HCEC 1CT (cell line): ENCODE results near the gene TMEM187.
A peak's percentile ranks its signal among the peaks of the same experiment; 100 is the strongest.

Source experiments
- DNase-seq: peaks from one replicate; pipeline ENCODE4 v3.0.0-alpha.2; 2017

Gene TMEM187

DNA sequence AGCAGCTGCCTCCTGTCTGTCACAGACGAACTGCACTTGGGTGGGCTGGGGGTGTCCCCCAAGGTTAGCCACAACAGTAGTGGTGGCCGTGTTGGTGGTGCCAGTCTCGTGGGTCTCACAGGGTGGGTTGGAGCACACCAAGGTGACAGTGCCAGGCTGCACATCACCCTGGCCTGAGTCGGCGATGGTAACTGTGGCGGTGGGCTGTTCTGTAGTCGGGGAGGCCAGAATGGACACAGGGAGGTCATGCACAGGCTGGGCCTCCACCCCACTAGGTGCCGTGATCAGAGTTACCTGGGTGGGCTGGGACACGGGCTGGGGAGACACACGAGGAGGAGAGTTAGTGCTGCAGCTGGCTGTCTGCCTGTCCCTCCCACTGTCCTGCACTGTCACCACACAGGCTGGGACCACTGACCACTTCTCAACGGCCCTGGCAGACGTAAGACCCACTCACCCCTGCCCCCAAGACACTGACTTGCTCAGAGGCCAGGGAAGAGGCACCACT is 17.3 kb upstream of the TMEM187 start:
- DNase-seq = no peak

DNA sequence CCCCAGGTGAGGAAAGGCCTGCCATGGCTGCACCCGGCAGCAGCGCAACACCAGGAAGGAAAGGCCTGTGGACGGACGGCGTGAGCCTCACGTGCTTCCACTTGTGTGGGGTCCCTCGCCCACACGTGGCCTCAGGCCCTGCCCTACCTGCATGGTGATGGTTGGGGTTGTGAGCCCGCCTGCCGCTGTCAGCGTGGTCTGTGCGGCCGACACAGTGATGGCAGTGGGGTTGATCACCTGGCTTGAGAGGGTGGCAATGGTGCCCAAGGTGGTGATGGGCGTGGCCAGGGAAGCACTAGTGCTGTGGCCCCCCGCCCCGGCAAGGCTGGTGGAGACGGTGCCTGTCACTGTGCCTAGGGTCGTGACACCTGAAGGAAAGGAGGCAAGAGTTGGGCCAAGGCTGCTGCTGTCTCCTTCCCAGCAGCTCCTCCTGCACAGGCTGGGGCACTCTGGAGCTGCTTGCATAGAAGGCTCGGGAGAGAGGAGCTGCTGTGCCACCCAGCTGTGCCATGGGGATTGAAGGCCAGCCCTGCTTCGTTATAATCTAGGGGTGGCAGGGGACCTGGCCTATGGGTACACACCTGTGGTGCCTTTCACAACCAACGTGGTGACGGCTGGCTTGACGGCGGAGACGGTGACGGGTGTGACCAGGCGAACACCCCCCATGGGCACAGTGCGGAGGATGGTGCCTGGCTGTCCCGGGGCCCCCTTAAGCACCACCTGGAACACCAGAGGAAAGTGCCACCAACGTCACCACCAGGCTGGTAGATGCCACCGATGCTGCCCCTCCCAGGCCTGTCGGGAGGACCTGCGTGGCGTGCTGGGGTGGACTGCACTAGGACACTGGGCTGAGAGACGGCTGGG is 16.3 kb upstream of the TMEM187 start:
- DNase-seq = no peak

GRCh38 chrX:153957224-153957623 is 15.3 kb upstream of the TMEM187 start:
- no peak for DNase-seq

DNA sequence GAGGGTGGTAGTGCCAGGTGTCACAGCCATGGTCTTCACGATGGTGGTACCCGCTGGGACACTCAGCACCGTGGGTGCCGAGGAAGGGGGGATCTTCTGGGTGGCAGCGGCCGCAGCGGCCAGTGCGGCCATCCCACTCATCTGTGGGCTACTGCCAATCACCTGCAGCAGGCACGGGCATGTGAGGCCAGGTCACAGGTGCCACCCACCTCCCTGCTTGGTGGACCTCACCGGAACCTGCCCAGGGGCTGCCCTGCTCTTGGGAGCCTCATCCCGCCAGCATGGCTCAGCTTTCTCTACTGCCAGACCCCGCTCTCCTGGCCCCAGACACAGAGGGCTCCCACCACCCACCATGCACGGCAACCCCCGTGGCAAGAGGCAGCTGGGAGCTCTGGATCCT is 13.9 kb upstream of the TMEM187 start:
- no peak for DNase-seq

DNA sequence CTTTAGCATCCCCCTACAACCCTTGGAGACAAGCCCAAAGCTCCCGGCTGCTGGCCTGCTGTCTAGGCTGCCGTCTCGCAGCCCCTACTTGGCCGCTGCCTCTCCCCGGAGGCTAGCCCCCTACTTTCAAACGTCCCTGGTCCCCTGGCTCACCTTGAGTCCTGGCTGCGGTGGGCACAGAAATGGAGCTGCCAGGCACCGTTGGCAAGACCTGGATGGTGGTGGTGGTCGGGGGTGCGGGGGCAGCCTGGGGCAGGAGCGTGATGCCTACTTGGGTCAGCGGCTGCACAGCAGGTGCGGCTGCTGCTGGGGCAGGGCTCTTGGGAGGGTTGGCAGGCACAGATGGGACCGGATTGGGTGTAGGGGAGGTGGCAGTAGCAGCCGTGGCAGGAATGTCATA is 12.9 kb upstream of the TMEM187 start:
- no peak for DNase-seq

DNA sequence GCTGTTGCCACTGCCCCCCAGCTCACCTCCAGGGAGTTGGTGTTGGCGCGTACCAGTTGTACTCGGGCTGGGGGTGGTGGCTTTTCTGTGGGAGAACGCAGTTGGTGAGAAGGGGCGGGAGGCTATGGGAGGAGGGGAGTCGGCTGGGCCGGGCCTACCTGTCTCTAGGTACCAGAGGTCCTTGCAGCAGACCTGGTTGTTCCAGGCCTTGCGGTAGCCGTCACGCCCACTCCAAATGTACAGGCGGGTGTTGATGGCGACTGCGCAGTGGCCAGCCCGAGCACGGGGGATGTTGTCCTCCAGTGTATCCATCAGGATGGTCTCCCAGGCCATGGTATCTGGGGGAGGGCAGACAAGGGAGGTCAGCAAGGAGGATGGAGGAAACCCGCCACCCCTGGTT is 12.5 kb upstream of the TMEM187 start:
- no peak for DNase-seq

GRCh38 chrX:153960786-153961185 is 11.8 kb upstream of the TMEM187 start:
- DNase-seq = no peak

DNA sequence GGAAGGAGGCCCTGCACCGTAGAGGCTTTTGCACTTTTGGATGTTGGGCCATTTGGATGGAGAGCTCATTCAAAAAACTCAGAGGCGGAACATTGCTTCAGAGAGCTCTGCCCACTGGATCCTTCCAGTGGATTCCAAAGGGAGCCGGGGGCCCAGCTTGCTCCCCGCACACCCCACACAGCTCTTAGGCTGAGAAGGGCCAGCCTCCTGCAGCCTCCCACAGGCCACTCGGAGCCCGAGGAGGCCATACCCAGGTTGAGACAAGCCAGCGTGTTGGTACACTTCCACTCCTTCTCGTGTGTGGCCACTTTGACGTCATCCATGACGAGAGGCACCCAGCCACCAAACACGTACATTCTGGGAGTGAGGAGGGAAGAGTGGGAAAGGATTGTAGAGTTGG is 11.3 kb upstream of the TMEM187 start:
- no peak for DNase-seq

GRCh38 chrX:153963546-153963945 is 9.0 kb upstream of the TMEM187 start:
- DNase-seq = no peak

DNA sequence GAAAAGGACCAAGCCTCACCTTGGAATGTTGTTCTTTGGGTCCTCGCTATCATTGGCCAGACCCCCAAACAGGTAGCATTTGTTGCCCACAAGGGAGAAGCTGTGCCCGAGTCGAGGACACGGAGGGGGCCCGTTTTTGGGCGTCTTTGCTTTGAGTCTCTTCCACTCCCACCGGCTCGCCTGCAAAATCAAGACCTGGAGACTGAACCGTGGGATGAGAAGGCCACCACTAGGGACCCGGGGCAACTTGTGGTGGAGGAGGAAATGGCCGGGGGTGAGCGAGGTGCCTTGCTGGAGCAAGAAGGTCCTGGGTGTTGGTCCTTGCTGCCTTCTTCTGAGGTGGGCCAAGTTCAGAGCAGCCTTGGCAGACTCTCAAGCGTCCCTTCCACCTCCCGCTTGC is 8.4 kb upstream of the TMEM187 start:
- DNase-seq = no peak

DNA sequence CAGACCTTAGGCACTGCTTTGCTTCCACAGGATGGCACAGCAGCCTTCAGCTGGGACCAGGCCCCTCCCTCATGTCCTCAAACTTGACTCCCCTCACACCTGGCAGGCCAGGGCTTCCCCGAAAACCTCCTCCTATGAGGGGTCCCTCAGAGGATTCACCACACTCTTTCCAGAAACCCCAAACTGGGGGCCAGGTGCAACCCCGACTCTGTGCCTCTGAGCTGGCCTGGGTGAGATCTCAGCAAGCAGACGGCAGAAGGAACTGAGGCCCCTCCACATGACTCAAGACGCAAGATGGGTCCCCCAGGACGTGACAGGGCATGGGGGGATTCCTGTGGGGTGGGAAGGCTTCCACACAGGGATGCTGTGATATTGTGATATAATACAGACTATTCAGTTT is 7.1 kb upstream of the TMEM187 start:
- DNase-seq = no peak

DNA sequence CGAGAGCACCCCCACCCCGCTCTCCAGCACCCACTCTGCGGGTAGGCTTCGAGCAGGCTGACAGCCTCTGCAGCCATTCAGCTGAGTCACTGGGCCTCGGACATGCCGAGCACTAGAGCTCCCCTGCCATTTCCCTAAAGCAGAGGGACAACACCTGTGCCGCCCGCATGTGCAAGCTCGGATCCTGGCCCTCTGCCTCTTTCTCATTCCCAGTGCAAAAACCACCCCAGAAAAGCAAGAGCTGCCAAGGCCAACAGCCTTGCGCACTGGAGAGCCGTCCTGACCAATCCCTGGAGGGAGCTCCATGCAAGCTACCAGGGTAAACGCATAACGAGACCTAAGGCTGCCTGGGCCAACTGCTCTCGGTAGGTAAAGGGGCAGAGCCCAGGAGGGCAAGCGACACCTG is 6.3 kb upstream of the TMEM187 start:
- DNase-seq = no peak

- no peak for DNase-seq
Measured at GRCh38 chrX:153966841-153967535, 5.6 kb upstream of the TMEM187 start.

- DNase-seq = no peak
Measured at GRCh38 chrX:153967536-153968224, 4.9 kb upstream of the TMEM187 start.

GRCh38 chrX:153968255-153968654 is 4.3 kb upstream of the TMEM187 start:
- no peak for DNase-seq

GRCh38 chrX:153968754-153969124 is 3.8 kb upstream of the TMEM187 start:
- DNase-seq = no peak

- no peak for DNase-seq
Measured at GRCh38 chrX:153969125-153969903, 3.2 kb upstream of the TMEM187 start.

- no peak for DNase-seq
Measured at GRCh38 chrX:153969904-153970356, 2.6 kb upstream of the TMEM187 start.

DNA sequence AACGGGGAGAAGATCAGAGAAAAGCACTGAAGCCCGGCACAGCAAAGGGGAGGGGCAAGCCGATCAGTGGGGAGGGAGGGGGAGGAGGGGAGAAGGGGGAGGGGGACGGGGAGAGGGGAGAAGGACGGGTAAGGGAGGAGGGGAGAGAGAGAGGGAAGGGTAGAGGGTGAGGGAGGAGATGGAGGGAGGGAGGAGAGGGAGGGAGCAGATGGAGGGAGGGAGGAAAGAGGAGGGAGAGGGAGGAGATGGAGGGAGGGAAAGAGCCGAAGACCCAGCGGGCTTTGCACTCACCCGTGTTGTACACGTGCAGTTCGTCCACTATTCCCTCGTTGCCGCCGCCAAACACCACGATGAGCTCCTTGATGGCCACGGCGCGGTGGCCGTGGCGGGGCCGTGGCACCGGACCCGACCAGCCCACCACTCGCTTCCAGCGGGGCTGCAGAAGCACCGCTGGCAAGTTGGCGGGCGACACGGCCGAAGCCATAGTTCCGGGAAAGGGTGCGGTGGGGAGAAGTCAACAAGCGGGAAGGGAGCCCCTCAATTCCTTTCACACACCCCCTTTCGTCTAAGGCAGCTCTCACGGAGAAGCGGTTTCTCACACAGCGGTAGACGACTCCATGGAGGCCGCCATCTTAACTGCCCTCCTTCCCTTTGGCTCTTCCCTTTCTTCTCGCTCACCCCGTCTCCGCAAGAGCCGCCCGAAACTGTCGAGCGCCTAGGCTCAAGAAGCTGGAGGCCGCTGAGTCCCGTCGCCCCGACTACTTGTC is 2.0 kb upstream of the TMEM187 start:
- peak; percentile 50 for DNase-seq

GRCh38 chrX:153971124-153971449 is 1.5 kb upstream of the TMEM187 start:
- peak; percentile 76 for DNase-seq

DNA sequence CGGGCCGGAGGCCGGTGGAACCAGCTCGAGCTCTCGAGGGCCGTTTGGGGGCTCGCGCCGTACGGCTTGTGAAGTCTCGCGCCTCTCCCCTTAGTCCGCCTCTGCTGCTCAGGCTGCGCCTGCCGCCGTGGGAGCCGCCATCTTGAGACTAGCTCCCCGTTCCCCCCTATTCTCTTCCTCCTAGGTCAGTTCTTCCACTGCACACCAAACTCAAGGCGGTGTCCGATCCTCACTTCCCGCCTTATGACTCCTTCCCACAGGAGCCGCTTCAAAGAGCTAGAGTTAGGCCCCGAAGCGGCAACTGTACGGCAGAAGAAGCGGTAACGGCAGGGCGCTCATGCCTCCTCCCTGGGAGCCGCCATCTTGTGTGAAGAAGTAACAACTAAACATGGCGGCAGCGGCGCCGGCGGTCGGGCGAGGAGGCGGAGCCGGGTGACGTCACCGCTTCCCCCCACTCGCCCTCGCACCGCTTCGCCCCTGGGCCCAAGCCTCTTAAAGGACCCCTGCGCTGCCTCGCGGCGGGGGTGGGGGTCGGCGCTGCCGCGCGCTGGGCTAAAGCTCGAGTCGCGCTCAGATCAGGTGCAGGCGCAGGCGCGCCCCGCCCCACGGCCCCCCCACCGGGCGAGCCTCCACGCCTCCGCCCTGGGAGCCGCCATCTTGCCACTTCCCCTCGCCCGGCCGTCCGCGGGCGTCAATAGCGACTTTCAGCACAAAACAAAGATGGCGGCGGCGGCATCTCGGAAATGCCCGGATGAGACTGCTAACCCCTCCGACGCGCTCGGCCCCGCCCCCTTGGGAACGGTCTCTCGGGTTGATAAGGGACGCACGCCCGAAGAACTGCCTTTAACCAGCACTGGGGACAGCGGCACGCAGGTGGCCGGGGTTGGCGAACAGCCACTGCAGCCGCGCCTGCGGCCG is 845 bp upstream of the TMEM187 start, which contains the start of gene HCFC1:
Gene HCFC1, minus strand, starts transcription at position 369 of the 918 bp plus-strand sequence. CDS start 978 bp downstream, outside the sequence.
- DNase-seq = peak; percentile 80
